GM18858 (cell line): Measurements from ENCODE around the gene PRKAG2.

Source experiments
- ATAC-seq: cut with Tn5 transposase; IDR thresholded peaks from one replicate; pipeline ENCODE4 v1.9.1; 2021; ENCODE audit not compliant: unreplicated experiment

Gene PRKAG2

DNA sequence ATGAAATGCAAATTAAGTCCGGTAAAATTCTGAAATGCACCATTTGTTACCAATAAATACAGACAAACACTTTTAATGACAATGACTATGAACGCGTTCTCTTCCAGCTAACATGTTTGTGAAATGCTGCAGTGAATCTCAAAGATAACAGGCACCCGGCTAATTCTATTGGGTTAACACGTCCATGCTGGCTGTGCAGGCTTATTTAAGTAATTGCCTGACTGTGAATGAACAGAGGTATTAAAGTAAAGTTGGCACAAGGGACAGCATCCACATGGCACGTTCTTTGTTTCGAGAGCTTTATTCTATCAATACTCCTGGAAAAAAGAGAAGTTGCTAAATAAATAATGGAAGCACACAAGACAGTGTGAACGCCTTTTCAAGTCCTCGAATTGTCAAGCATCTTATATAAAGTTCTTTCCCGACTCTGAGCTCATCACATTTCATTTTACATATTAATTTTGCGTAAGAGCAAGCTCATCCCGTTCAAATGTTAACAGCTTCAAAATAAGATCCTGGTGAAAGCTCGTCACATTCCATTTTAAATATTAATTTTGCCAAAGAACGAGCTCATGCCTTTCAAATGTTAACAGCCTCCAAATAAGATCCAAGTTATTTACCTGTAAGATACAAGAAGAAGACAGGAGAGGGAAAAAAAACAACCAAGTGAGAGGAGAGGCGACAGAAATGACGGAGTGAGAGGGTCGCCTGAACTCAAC, 245.9 kb downstream of the PRKAG2 start:
- ATAC-seq = no peak

DNA sequence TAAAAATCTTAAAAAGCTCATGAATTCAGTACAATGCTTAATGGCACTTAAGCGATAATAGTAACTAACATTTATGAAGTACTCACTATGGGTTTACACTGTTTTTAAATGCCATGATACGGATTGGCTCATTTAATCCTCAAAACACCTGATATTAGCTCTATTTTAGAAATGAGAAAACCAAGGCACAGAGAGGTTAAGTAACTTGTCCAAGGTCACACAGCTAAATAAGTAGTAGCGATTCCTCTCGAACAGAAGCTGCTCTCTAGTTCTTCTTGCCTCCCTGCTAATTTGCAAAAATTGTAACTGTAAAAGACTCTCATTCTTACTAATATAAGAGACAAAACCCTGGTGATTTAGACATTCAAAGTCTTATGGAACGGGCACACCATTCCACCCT, 246.6 kb downstream of the PRKAG2 start:
- ATAC-seq = no peak

DNA sequence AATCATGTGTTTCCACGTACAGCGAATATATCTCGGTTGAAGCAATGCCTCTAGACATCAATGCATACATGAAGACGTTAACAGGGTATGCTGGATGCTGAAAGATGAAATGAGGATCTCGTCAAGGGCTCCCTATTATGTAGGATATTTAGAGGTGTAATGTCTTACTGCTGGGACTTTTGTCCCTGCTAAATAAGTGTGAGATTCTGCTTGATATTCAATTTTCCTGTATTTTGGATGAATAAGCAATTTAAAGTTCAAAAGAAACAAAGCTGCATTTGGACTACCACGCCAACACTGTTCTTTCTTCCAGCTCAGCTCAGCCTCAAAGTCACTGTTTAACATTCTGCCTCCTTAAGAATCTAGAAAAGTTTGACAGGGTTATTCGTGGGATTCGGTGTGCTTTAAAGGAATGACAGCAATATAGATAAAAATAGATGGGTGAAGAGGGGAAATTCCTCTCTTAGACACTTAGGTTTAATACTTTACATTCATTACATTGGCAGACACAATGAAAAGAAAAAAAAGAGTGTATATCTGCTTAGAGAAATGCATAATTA, 247.1 kb downstream of the PRKAG2 start:
- no peak for ATAC-seq

DNA sequence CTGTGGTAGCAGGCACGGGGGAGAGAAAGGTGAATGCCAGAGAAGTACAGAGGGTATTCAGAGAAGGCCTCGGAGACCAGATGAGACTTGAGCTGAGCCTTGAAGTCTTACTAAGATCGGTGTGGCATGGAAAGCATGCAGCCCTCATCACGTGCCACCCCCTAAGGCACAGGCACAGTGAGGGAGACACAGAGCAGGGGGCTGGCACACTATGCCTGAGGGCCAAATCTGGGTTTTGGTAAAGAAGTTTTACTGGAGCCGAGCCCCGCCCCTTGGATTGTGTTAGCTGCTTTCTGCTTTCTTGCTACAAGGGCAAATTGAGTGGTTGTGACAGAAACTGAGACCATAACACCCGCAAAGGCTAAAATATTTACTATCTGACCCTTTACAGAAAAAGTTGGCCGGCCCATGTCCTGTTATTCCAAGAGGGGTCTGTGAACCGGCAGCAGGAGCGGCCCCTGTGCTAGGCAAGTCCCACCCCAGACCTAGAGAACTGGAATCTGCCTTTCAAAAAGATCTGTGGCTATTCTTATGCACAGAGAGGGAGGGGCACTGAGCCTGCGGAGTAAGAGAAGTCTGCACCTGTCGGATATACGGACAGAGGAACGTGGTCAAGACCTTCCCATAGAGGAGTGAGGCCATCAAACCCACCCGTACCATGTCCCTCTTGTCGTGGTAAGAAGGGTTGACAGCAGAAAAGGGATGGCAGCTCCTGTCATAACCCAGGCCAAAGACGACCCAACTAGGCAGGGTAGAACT, 247.9 kb downstream of the PRKAG2 start:
- ATAC-seq = no peak

DNA sequence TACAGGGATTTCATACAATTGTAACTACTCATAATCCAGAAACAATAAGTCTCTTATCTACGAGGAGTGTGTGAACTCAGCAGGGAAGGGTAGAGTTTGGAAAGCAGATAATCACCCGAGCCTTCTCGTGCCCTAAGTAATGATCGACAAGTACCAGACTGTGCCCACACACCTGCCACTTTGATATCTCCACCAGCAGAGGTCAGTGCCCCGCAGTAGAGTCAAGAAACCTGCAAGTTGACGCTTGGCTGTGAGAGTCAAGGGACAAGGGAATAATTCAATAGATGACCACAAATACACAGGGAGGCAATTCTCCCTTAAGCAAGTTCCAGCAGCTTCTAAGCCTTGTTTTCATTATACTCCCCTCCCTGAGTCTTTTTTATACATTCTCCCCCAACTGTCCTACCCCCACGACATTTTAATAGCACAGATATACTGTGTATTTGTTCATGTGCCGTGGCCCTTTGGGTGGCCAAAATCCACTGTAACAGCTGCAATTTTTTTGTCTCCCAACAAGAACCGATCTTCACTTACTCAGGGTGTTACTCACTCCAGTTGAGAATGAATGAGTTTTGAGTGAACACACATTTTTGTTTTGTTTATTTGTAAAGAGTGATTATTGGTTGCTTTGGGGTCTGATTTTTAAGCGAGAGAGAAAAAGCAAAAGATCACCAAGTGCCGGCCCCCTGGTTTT, 250.3 kb downstream of the PRKAG2 start:
- ATAC-seq = no peak

DNA sequence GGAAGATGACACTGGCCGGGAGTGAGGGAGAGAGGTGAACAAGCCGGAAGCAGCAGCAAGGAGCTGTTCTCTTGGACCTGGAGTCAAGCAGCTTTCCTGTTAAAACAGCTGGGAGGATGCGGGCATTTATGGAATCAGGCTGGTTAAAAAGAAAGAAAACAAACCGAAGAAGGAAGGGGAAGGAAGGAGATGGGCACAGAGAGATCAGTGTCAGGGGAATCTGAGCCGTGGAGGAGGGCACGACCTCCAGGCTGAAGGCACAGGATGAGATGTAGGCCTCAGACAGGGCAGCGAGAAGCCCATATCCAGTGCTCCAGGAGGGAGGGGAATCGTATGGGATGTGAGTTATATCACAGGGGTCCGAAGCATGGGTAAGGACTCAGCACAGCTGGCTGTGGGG, 251.3 kb downstream of the PRKAG2 start:
- ATAC-seq = no peak

DNA sequence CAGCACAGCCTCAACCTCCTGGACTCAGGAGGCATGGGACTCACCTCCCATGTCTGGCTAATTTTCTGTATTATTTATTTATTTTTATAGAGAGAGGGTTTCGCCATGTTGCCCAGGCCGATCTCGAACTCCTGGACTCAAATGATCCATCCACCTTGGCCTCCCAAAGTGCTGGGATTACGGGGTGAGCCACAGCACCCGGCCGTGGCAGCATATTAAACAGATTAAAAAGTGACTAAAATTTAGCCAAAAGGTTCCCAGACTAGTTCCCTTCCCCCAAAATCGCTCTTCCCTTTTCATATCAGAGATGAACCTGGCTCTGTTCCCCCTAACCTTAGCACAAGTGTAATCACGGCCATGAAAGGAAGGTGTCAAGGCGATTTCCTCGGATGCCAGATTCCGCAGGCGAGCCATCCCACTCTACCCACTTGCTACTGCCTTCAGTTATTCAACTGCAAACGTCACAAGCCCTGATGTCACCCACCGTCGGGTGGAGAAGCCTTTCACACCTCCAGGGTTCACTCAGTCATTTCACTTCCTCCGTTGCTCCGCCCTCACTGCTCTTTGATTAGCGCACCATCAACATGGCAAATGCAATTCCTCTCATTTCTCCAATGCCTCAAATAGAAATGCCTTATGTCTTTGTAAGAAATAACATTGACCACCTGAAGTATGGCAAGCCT, 252.5 kb downstream of the PRKAG2 start:
- no peak for ATAC-seq

DNA sequence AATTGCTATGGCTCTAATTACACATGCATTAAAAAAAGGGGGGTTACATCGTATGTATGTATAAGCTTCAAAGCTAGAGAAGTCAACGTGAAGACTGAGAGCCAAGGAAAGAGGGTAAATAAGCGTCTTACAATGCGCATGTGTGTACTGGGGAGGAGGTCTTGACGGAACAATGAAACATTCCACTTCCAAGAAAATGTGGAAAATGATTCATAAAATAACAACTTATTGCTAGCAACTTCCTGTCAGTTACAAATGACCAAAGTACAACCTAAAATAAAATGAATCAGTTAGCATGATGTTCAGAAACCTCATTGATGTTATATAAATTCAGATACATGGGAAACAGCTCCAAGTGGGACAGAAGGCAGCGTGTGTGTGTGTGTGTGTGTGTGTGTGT, 253.1 kb downstream of the PRKAG2 start:
- ATAC-seq = no peak

DNA sequence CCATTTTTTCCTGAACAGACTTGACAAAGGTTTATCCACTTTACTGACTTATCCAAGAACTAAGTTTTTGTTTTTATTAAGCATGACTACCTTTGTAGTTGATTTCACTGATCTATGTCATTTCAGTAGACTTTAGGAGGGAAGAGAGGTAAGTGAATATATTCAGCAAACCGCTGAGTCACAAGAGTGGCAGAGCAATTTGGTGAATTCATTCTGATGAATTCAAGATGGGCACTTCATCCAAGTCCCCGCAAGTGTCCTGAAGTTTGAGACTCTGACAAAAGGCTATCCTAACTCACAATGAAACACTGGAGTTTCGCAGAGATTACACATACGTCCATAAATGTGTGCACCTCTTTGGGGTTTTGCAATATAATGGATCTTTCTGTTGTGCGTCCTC, 255.0 kb downstream of the PRKAG2 start:
- ATAC-seq = no peak

DNA sequence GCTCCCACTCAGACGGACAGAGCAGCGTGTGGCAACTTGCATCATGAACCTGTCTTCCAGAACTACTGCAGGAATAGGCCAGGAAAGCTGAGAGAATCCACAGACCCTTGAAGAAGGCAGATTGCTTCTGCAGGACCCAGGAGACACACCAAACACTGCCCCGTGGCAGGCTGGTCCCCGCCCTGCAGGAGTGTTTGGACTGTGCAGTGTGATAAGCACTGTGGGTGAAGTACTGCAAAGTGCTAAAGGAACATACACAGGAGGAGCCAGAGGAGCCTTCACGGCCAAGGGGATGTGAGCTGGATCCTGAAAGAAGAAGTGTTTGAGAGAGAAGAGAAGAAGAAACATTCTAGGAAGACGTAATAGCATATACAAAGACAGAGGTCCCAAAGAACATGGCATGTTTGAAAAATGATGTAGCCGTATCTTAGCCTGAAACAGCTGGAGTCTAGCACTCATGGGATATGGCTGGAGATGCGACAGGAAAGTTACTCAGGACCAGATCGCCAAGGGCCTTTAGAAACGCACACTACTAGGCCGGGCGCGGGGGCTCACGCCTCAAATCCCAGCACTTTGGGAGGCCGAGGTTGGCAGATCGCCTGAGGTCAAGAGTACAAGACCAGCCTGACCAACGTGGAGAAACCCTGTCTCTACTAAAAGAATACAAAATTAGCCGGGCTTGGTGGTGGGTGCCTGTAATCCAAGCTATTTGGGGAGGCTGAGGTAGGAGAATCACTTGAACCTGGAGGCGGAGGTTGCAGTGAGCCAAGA, 260.3 kb downstream of the PRKAG2 start:
- no peak for ATAC-seq

DNA sequence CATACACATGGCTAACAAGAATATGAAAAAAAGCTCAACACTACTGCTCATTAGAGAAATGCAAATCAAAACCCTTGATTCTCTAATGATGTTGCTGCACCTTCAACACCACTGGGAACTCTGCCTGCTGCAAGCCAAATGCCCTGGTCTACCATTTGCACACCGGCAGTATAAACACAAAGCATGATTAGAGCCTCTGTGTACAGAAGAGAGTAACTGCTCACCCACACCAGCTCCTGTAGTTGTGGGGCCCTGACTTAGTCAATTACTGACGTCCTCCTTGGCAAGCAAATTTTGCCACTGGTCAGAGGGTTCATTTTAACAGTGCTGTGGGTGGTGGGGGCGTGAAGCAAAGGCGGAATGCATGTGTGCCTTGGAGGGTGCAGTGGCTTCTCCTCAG, 261.1 kb downstream of the PRKAG2 start:
- no peak for ATAC-seq

DNA sequence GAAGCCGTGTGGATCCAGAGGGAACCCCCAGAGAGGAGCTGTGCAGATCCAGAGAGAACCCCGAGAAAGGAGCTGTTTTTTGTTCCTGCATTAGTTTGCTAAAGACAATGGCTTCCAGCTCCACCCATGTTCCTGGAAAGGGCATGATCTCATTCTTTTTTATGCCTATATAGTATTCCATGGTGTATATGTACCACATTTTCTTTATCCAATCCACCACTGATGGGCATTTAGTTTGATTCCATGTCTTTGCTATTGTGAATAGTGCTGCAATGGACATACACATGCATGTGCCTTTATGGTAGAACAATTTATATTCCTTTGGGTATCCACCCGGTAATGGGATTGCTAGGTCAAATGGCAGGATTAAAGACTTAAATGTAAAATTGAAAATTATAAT, 261.9 kb downstream of the PRKAG2 start:
- ATAC-seq = no peak

DNA sequence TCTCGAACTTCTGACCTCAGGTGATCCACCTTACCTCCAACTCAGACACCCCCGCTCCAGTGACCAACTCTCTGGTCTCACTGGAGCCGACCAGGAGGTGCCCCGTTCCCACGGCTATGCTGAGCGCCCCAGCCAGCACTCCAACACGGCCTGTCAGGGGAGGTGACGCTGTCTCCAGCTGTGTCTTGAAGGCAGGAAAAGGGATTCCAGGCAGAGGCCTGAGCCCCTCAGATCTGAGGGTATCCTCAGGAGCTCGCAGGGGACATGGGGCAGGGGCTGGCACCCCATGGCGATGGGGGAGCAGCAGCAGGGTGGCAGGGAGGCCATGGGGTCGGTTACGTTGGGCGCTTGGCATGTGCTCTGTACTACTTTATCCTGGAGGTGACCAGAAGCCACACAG, 262.9 kb downstream of the PRKAG2 start:
- no peak for ATAC-seq

DNA sequence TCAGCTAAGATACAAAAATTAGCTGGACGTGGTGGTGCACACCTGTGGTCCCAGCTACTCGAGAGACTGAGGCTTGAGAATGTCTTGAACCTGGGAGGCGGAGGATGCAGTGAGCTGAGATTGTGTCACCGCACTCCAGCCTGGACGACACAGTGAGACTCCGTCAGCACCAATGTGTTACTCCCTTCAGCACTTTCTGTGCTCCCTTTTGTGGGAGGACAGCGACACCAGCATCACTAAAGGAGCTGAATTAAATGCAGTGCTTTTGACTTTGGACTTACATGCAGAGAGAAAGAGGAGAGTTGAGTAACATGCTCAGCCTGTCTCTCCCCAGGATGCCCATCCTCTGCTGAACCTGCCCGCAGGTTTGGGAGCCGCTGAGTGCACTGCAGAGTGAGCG, 265.0 kb downstream of the PRKAG2 start:
- ATAC-seq = no peak

DNA sequence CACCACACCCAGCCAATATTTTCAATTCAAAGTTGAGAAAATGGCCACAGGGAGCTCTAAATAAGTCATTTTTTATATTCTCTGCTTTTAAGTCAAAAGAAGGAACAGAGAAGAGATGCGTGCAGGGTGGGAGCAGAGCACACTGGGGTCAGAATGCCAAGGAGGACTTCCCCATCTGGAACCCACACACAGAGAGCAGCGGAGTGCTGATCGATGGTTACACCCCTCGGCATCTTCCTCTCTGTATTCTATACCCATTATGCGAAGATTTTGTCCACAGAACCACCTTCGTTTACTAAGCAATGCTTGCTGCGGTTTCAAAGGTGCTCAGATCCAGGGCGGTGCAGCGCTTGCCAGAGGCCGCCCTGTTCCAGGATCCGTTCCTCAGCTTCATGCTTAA, 265.9 kb downstream of the PRKAG2 start:
- ATAC-seq = no peak

DNA sequence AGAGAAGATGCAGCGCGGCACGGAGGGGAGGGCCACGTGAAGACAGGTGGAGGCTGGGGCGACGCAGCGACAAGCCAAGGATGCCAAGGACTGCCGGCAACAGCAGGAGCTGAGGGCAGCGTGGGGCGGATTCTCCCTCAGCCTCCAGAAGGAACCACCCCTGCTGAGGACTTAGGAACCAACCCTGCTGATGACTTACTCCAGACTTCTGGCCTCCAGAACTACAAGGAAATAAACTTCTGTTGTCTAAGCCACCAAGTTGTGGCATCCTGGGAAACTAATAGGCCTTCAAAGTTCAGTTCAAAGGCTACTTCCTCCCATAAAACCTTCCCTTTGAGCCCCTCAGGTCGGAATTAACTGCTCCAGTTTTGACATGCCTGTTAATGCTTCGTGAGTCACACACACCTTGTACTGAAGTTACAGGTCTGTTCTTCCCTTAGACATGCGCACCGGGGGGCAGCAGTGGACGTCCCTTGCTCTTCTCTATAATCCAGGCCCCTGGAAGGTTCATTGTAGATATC, 268.8 kb downstream of the PRKAG2 start:
- no peak for ATAC-seq

DNA sequence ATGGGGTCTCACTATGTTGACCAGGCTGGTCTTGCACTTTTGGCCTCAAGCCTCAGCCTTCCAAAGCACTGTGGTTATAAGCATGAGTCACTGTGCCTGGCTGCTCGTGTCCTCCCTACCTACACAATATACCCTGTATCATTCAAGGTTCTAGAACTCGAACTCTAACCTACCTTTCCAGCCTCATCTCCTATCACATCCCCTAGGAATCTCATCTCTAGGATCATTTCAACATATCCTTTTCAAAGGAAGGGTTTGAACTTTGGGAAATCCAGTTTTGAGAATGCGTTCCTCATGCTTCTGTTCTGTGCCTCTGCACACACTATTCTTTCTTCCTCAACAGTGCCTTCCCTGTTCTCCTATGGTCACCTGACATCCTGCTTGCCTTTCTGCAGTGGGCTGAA, 269.4 kb downstream of the PRKAG2 start:
- ATAC-seq = no peak

DNA sequence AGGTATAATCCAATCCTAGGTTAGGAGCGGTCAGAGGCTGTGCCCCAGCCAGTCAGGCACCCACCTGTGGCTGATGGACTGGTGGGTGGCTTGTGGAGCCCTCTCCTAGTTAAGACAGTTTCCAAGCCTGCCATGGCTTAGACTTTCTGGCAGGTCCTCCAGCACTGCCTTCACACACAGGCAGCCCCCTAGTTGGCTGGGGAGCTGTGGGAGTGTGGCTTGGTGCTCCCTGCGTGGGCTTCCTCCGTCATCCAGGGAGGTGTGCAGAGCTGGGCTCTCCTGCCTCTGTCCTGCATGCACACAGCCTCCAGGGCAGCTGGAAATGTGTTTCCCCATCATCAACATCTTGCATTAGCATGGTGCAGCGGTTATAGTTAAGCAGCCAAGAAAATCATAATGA, 273.0 kb downstream of the PRKAG2 start:
- ATAC-seq = no peak

DNA sequence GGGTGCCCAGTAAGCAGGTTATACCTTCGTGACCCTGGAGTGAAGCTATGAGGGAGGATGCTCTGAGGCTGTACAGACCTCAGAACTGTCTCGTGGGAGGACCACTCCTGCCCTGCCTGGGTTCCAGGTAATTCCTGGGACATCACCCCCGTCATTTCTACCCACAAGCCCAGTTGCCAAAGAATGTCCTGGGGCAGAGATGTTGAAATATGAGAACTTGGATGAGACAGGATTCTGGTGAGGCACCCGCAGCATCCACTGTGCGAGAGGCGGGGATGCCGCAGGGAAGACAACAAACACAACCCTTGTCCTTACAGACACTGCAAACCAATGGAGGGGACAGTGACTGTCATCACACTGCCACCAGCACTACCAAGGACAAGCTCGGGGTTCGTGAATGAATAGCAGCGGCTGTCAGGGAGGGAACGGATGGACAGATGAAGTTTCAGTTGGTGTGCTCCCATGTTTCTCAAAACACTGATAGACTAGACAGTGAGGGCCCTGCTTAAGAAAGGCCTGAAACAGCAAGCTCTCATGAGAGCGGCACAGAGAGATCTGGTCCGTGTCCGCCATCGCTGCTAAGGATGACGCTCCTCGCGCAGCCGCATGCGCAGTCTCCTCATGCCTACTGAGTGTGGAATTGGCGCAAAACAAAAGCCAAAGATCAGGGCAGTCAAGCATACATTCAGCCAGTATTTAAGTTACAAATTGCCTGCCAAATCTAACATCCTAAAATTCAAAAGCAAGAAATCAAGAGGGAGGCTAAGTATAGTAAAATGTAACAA, 275.2 kb downstream of the PRKAG2 start:
- no peak for ATAC-seq
